Spleen (tissue), 11 donors: ENCODE data around the gene LRIG3. TPM values are rescaled to one million over a fixed set of nuclear protein-coding genes. Genes with fewer than 3 reads are reported as not detected.

Experiments used
- DNase-seq: peaks from one replicate; pipeline ENCODE4 v3.0.0-alpha.2; 2020
- H3K27ac ChIP-seq, 8 donors: fragments of 200-600 bp; sonication (generic) in 7 of 8; 1 replicate in 4 of 8; 2 replicates in 4 of 8; pipeline versions ENCODE4 v1.5.0 to v1.8.0; 2016 to 2021; ENCODE audit warnings: inconsistent platforms in 4 of 8, mild to moderate bottlenecking in 4 of 8, moderate library complexity in 1 of 8
- H3K27me3 ChIP-seq, 7 donors: fragments of 200-600 bp; sonication (generic) in 6 of 7; replicated peaks in 1 of 7; 1 replicate in 4 of 7; 2 replicates in 3 of 7; pipeline versions ENCODE4 v1.5.0 to v1.8.0; 2016 to 2021; ENCODE audit warnings: inconsistent platforms in 3 of 7, mild to moderate bottlenecking in 1 of 7
- H3K36me3 ChIP-seq, 6 donors: fragments of 200-600 bp; sonication (generic) in 5 of 6; 1 replicate in 4 of 6; 2 replicates in 2 of 6; pipeline versions ENCODE4 v1.5.0 to v1.8.0; 2016 to 2021; ENCODE audit warnings: inconsistent platforms in 2 of 6
- H3K4me1 ChIP-seq, 6 donors: fragments of 200-600 bp; sonication (generic) in 5 of 6; 1 replicate in 3 of 6; 2 replicates in 3 of 6; pipeline versions ENCODE4 v1.5.0 to v1.8.0; 2016 to 2021; ENCODE audit warnings: inconsistent platforms in 3 of 6
- H3K4me3 ChIP-seq, 8 donors: fragments of 200-600 bp; sonication (generic) in 7 of 8; 1 replicate in 4 of 8; 2 replicates in 4 of 8; pipeline versions ENCODE4 v1.5.0 to v1.8.0; 2016 to 2021; ENCODE audit warnings: inconsistent platforms in 4 of 8, mild to moderate bottlenecking in 4 of 8, moderate library complexity in 2 of 8
- H3K9me3 ChIP-seq, 8 donors: fragments of 200-600 bp; sonication (generic) in 7 of 8; 1 replicate in 4 of 8; 2 replicates in 4 of 8; pipeline versions ENCODE4 v1.5.0 to v1.8.0; 2016 to 2021; ENCODE audit warnings: inconsistent platforms in 4 of 8
- CTCF ChIP-seq, 11 experiments: fragments of 200-600 bp in 7 of 11; fragments of 450-650 bp in 4 of 11; sonication (generic) in 4 of 11; IDR thresholded peaks in 8 of 11; conservative IDR thresholded peaks in 3 of 11; 1 replicate in 7 of 11; 2 replicates in 4 of 11; pipeline versions ENCODE4 v1.4.0 to v1.8.0; 2016 to 2021; ENCODE audit warnings: antibody characterized with exemption in 11 of 11, inconsistent platforms in 4 of 11, mild to moderate bottlenecking in 1 of 11
- POLR2A ChIP-seq, 3 donors: fragments of 450-650 bp; IDR thresholded peaks; one replicate each; pipeline ENCODE4 v1.5.1; 2017; ENCODE audit warnings: antibody characterized with exemption in 3 of 3, mild to moderate bottlenecking in 1 of 3
- POLR2AphosphoS5 ChIP-seq, 3 donors: sonication (generic); formaldehyde crosslinking; IDR thresholded peaks; one replicate each; pipeline ENCODE4 v1.5.1; 2017; ENCODE audit warnings: antibody characterized with exemption in 3 of 3
- WGBS, 5 donors: extraction: QIAGEN DNeasy Blood & Tissue Kit in 3 of 5; methylation state at CpG; one replicate each; pipeline versions ENCODE4 v1.1.5 to v1.1.7; 2013 to 2018; 5-methylcytosine and 5-hydroxymethylcytosine counted together
- intact Hi-C: fragments of 100-400 bp; cut with DNase I; formaldehyde crosslinking; loops from one replicate; pipeline ENCODE4 v1.15.0; 2023; ENCODE audit warnings: low total_unique reads
- polyA plus RNA-seq, 3 donors: library from polyadenylated mRNA; stranded (reverse); fragments of 200-250 nt; gene quantifications; one replicate each; pipeline ENCODE4 v1.2.1, GENCODE V29; 2013
- total RNA-seq, 7 donors: library from RNA; depleted of rRNA in 3 of 7; stranded (reverse); fragments of >200 nt in 3 of 7; fragmentation: NEBNext Ultra II Directional in 4 of 7; extraction: Animal tissue kit (Norgen Biotek cat#: 25700) in 4 of 7; gene quantifications; one replicate each; pipeline versions ENCODE4 v1.1.0 to v1.2.1, GENCODE V29; 2016 to 2021
- donor health status: healthy with polysubstance abuse.
- donor health status: DM: no; HTN: no; CAD: no; lungs with moderate emphysema.
- donor health status: DM: no; HTN: no; CAD: no.
- donor health status: Bipolar disorder and iron deficiency.
- donor health status: healthy.
- donor health status: DM: no; HTN: no; CAD: no.
- donor health status: DM: yes; HTN: yes; CAD: no.

Gene LRIG3
- total and polyA plus RNA-seq, 10 donors: 1.3 to 110 (median 23.7) TPM

GRCh38 chr12:58893495-58893894 is 26.8 kb downstream of the LRIG3 start:
- no peaks in the 10 kb centered on the region for H3K9me3 ChIP-seq
- H3K27ac ChIP-seq: peak overlapping the region in 5 of 8 donors; percentile 1 to 48 (median 36)
- WGBS, 5 donors: 44 to 70% (median 64%) methylated on average over 3 of the region's 3 CpGs
- no peak for TF ChIP-seq POLR2AphosphoS5 (IDR thresholded peaks at IDR 0.05)
- TF ChIP-seq CTCF (IDR thresholded peaks at IDR 0.05 in 8 of 11, conservative IDR thresholded peaks at IDR 0.05 in 3 of 11): no peak
- no peak for TF ChIP-seq POLR2A (IDR thresholded peaks at IDR 0.05)
- DNase-seq: no peak
- intact Hi-C loops: no loop called here
- H3K36me3 ChIP-seq: peaks cover 0 to 14% (median 0%) of the 10 kb centered on the region in 6 donors
- no peak overlapping the region for H3K4me3 ChIP-seq
- no peaks in the 10 kb centered on the region for H3K27me3 ChIP-seq
- peaks cover 0 to 4% (median 0%) of the 10 kb centered on the region in 6 donors for H3K4me1 ChIP-seq

GRCh38 chr12:58889557-58889956 is 30.7 kb downstream of the LRIG3 start:
- H3K27ac ChIP-seq: no peak overlapping the region
- no peaks in the 10 kb centered on the region for H3K4me1 ChIP-seq
- H3K9me3 ChIP-seq: no peaks in the 10 kb centered on the region
- no peak for DNase-seq
- TF ChIP-seq POLR2A (IDR thresholded peaks at IDR 0.05): no peak
- no peaks in the 10 kb centered on the region for H3K27me3 ChIP-seq
- intact Hi-C loops: no loop called here
- WGBS, 5 donors: 86 to 93% (median 87%) methylated on average over 6 of the region's 6 CpGs
- H3K36me3 ChIP-seq: peaks cover 0 to 34% (median 0%) of the 10 kb centered on the region in 6 donors
- no peak overlapping the region for H3K4me3 ChIP-seq

GRCh38 chr12:58888131-58888783 is 32.0 kb downstream of the LRIG3 start:
- no peak overlapping the region for H3K4me3 ChIP-seq
- DNase-seq: no peak
- no peak overlapping the region for H3K27ac ChIP-seq
- no peak for TF ChIP-seq CTCF (IDR thresholded peaks at IDR 0.05 in 8 of 11, conservative IDR thresholded peaks at IDR 0.05 in 3 of 11)
- no peak for TF ChIP-seq POLR2AphosphoS5 (IDR thresholded peaks at IDR 0.05)
- no peak for TF ChIP-seq POLR2A (IDR thresholded peaks at IDR 0.05)
- no peaks in the 10 kb centered on the region for H3K27me3 ChIP-seq
- H3K9me3 ChIP-seq: no peaks in the 10 kb centered on the region
- no peaks in the 10 kb centered on the region for H3K4me1 ChIP-seq
- WGBS, 5 donors: 75 to 81% (median 80%) methylated on average over 4 of the region's 4 CpGs
- intact Hi-C loops: no loop called here
- H3K36me3 ChIP-seq: peaks cover 0 to 38% (median 0%) of the 10 kb centered on the region in 6 donors

- WGBS, 5 donors: 73 to 93% (median 91%) methylated on average over 6 of the region's 6 CpGs
- Histone ChIP-seq H3K9me3 (no peaks in the 10 kb centered on the region), H3K36me3 (peaks cover 0 to 42% (median 0%) of the 10 kb centered on the region in 6 donors), H3K4me1 (no peaks in the 10 kb centered on the region), H3K27me3 (no peaks in the 10 kb centered on the region), H3K4me3 (no peak overlapping the region), H3K27ac (no peak overlapping the region)
- DNase-seq: no peak
- intact Hi-C loops: no loop called here
- TF ChIP-seq POLR2A (IDR thresholded peaks at IDR 0.05) (no peak), CTCF (IDR thresholded peaks at IDR 0.05 in 8 of 11, conservative IDR thresholded peaks at IDR 0.05 in 3 of 11) (no peak), POLR2AphosphoS5 (IDR thresholded peaks at IDR 0.05) (no peak)
Observed at GRCh38 chr12:58887068-58887467, 33.2 kb downstream of the LRIG3 start.
